Stimulated activated naive CD4-positive, alpha-beta T cell (primary cell): ENCODE measurements around the gene ARNT2.
"Not testable (repeated sequence)": the region's sequence is repeated elsewhere in the genome, so short reads cannot be mapped to it uniquely, and the experiment has no call there.

Experiments used
- DNase-seq, 6 experiments: peaks; one replicate each; lab custom pipeline; 2025; lab: John Stamatoyannopoulos, UW

Gene ARNT2

GRCh38 chr15:80404057-80404760, at the start of gene ARNT2:
Gene ARNT2 (plus strand): TSS chr15:80404382. CDS start chr15:80404516, 134 bp downstream.
- DNase-seq, result no peak

DNA sequence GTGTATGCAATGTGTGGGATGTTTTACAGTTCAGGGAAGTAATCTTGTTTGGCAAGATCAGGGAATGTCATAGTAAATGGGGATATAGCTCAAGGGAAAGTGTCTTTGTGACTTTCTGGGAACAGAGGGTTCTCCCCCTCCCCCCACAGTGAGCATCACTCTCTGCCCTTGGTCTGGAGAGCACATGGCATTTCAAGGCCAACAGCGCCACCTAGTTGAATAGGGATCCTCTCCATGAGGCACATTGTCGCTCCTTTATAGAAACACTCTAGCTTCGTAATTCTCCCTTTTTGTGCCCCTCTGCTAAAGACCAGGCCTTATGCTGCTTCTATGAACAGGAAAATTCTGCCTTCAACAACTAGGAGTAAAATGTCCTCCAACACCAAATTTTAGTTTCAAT, 37.1 kb upstream of the ARNT2 start:
- no peak for DNase-seq

DNA sequence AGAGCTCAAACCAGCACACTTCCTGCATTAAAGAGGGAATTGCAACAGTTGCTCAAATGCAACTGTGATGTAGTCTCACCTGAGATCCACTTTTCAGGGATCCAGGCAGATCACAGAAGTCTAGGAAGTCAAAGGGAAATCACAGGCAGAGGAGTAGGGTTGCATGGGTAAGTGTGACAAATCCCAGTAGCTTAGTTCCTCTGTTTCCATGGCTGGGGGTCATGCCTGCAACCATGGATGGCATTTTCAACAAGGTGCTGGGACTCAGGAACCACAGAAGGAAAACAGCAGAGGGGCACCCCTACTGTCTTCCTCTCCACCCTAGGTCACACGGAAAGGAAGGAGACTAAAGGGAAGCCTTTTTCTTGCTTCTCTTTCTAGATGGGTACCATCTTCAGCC, 36.5 kb upstream of the ARNT2 start:
- no peak for DNase-seq

DNA sequence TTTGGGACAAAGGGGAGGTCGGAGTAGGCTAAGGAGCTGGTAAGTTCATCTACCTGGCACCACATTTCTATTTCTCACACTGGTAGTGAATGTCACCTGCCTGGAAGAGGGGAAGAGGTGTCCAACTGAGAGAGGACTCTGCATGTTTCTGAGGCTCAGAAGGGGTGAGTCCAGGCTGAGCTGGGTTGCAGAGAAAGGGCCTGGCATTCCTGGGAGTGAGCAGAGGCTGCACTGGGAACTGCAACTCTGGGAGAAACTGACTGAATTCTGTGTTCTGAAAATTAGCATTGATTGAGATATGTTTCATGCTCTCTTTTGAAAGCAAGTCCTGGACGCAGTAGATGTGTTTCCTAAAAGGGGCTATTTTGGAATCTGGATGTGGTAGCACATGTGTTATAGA, 32.3 kb upstream of the ARNT2 start:
- no peak for DNase-seq

DNA sequence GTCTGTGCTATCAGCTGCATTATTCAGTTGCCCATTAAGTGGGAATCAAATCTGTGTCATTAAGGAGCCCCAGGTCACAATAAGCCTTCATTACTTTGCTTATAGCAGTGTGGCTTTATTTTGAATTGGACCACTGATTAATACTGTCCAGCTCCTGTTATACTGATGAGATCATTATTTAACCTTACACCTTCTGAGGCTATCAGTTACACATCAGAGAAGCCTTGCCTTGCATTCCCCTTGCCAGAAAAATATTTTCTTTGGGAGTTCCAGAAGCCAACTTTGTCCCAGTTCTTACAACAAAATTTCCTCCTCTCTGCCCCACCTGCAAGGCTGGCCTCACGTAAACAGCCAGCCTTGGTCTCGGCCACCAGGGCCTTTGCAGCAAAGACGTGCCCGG, 29.7 kb upstream of the ARNT2 start:
- DNase-seq, result no peak

DNA sequence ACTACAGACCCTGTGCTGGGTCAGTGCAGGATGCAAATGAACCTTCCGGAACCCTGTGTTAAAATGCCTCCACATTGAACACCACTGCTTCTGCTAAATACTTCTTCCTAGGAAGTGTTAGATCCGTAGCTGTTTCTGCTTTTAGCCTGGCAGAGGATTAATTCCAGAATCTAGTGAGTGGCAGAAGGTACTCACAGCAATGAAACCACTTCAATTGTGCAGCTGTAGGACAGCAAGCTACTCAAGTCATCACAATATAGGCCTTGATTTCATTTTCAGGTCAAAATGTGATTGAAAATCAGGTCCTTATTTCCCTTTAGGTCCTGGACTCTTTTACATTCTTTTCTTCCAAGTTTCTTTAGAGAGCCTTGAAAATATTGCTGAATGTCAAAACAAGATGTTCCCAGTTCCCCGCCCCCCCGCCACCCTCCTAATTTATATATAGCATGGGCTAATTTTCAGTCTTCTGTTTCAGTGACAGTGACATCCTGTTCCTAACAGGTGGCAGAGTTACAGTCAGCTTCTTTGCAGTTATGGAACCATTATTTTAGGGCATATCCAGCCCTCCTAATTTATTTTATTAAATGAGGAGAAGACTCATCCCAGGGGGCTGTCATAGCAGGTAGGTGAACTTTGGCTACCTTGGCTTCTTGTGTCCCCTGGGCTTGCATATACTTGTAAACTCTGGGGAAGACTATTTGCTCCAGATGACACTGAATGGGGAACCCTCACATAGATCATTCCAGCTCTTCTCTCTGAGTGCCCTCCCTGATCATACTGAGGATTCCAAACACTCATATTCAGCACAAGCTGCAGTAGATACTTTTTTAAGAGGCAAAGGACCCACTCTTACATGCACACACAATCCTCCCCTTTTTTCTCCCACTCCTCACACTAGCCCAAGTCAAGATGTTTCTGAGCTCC, 28.0 kb upstream of the ARNT2 start:
- DNase-seq, result no peak

DNA sequence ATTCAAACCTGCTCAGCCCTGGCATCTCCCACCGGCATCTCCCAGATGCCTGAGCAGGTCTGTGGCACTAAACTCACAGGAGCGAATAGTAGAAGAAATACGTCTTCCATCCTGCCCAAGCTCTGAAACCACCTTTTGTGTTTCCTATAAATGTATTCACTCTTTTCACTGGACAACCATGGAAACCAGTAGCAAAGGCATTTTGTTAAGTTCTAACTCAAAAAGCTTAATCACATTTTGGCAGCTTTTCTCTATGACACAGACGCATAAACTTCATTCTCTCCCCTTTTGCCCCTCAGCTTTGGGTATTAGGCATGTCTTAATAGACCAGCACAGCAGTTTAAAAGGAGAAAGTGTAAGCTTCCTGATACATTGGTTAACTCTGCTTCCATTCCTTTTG, 24.5 kb upstream of the ARNT2 start:
- no peak for DNase-seq

DNA sequence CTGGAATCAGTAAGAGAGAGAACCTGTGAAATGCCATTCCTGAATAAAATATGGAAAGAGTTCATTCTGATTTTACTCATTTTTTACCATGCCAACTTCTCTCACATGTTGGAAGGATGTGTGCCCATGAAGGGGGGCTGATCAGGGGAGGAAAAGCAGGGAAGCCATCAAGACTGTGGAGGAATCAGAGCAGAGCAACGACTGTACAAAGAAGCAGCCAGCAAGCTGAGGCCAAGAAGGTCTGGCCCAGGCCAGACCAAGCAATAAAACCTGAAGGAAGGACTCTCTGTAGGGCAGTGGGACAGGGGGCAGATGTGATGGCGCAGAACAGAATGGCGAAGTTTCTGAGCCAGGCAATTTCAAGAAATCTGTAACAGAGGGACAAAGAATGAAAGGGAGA, 24.0 kb upstream of the ARNT2 start:
- DNase-seq, result no peak

DNA sequence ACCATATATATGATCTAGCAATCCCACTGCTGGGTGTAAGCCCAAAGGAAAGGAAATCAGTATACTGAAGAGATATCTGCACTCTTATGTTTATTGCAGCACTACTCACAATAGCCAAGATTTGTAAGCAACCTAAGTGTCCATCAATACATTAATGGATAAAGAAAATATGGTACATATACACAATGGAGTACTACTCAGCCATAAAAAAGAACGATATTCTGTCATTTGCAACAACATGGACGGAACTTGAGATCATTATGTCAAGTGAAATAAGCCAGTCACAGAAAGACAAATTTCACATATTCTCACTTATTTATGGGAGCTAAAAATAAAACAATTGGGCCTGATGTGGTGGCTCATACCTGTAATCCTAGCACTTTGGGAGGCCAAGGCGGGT, 21.9 kb upstream of the ARNT2 start:
- no peak for DNase-seq

DNA sequence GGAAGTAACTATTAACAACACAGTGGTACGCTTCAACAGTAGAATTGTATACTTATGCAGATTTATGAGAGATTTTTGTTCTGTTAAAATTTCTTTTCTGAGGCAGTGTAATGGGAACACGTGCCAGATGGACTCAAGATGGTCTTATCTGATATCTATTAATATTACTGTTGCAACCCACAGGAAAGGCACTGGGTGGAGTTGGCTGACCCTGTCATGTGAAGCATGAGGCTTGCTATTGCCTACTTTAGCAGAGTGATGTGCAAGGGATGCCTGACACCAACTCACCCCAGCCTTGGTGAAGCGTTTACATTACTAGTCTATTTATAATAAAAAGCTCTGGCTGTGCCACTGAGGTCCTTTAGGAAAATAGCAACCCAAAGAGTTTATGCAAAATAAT, 19.8 kb upstream of the ARNT2 start:
- no peak for DNase-seq

- DNase-seq, result no peak
Observed at GRCh38 chr15:80386151-80386550, 18.0 kb upstream of the ARNT2 start.

GRCh38 chr15:80388326-80388725, 15.9 kb upstream of the ARNT2 start:
- DNase-seq, result no peak

DNA sequence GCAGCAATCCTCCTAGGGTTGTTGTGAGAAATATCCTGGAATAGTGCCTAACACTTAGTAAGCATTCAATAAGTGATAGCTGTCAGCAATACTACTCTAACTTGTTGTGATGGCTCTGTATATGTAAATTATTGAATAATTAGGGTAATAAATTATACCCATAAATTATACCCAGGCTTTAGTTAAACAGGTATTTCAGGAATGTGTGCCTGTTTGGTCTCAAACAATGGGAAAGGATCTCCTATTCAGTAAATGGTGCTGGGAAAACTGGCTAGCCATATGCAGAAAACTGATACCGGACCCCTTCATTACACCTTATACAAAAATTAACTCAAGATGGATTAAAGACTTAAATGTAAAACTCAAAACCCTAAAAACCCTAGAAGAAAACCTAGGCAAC, 14.8 kb upstream of the ARNT2 start:
- no peak for DNase-seq

DNA sequence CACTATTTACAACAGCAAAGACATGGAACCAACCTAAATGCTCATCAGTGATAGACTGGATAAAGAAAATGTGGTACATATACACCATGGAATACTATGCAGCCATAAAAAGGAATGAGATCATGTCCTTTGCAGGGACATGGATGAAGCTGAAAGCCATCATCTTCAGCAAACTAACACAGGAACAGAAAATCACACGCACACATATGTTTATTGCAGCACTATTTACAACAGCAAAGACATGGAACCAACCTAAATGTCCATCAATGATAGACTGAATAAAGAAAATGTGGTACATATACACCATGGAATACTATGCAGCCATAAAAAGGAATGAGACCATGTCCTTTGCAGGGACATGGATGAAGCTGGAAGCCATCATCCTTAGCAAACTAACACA, 13.2 kb upstream of the ARNT2 start:
- not testable (repeated sequence) for DNase-seq

DNA sequence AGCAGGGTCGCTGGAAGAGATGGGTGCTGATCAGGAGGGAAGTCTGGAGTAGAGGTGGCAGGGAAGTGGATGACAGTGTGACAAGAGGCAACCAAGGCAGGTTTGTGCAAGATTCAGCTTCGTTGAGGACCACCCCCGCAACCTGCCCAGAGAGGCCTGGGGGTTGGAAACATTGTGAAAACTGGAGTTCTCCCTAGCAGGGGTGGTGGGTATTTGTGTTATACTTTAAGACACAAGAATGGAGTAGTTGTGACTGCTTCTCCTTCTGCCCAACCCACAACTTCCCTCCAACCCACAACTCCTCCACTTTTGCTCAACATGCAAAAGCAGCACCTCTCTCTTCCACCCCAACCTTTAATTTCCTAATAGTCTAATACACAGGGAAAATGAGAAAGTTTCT, 8.6 kb upstream of the ARNT2 start:
- DNase-seq, result no peak

DNA sequence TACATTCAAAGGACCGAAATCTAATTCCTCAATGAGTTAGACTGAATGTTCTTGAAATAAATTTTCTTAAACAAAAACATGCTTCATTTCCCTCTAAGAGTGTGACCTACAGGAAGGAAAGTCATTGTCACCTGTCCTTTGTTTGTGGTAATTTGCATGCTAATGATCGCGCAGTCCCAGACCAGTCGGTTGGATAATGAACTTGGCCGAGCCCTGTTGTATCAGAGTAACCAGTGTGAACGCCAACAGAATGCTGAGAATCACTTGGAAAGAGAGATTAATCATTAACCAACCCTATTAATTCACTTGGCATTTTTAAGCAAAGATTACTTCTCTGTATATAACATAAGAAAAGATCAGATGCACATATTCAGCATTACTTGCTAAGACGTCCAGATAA, 8.1 kb upstream of the ARNT2 start:
- DNase-seq, result no peak

DNA sequence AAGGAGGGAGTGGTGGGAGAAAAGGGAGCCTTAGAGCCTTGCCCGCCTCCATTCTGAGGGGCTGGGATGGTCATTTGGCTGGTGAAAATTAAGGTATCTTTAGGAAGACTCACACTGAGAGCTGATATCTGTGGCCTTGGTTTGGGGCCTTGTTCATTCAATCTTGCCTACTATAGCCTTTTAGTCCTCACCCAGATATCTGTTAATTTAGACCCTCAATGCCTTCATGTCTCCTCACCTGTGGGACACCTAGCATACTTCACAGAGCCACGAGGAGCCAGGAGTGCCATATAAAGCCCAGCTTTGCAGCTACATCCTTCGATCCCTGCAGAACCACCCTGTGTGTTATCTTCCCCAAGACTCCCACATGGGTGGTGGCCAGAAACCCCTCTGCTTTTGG, 4.7 kb upstream of the ARNT2 start:
- no peak for DNase-seq

GRCh38 chr15:80401456-80401855, 2.7 kb upstream of the ARNT2 start:
- DNase-seq, result no peak

DNA sequence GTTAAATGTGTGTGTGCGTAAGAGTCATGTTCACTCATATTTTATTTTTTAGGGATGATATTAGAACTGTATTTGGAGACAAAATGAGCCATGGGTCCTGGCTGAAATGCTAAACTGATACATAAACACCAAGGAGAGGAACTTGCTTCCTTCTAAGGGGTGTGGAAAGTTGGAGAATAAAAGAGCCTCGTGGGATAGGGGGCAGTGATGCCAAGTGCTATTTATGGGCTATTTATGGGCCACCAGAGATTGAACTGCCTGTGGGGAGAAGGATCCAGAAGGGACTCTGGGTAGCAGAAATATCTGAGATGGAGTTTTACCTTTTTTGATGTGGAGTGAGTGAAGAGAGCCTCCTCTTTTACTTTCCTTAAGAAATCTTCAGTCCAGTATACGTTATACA, 1.8 kb upstream of the ARNT2 start:
- no peak for DNase-seq

DNA sequence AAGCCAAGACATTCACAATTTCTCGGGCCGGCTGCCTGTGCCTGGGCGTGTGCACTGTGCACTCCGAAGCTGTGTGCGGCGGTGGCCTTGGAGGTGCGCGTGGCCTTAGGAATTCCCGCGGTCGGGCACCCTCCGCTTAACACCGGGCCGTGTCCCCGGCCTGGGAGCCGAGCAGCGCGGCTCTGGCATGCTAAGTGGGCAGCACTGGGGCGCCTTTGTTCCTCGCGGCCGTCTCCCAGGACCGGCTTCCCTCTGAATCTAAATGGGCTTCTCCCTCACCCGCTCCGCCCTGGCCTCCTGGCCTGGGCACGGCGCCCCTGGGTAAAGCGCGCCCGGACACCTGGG, 498 bp upstream of the ARNT2 start:
- DNase-seq, result no peak

DNA sequence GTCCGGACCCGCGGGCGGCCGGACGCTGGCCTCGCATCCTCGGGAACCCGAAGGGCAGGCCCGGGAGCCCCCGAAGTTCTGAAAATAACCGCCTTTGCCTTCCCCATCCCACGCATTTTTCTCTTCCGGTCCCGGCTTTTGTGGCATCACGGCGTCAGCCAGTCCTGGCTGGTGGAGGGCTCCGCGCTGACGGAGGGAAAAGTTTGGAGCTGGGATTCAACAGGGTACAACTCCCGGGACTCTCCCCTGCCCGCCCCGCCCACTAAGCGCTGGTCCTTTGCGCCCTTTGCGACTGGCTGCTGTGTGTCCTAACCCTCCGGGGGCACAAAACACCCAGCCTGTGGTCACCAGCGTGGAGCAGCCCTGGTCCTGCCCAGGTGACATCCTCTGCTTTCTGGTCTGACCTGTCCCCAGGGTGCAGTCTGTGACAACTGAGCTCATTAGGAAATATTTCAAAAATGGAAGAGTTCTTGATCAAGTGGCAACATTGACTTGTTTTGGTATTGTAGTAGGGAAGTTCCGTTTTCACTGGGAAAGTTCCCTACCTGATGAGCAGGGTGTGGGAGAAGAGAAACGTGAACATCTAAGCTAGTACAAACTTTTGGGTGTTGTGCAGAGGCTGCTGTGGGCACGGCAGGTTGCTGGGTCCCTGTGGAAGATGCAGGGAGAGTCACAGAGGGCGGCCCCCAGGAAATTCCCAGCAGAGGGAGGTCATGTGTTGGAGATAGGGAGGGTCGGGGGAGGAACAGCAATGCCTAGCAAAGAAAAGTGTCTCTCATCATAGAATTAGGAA, 775 bp downstream of the ARNT2 start:
- no peak for DNase-seq

DNA sequence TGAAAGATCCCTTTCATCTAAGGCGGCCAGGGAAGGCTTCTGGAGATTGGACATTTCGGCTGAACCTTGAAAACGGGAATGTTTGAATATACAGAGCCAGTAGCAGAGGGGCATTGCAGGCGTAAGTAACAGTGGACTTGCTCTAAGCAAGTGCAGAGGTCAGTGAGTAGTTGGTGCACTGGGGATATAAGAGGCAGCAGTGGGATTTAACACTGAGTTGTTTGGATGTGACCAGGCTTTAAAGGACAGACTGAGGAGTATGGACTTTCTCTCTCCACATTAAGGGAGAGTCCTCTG, 1.3 kb downstream of the ARNT2 start:
- DNase-seq, result no peak

- DNase-seq, result no peak
Observed at GRCh38 chr15:80405970-80406369, 1.8 kb downstream of the ARNT2 start.
